NOMO-1 treated with DMSO at 0.1 percent for 48 hours (cell line): ENCODE measurements around the gene TNNT3.

Experiments
- DNase-seq: peaks from one replicate; lab custom pipeline; 2025; ENCODE audit not compliant: unreplicated experiment; lab: John Stamatoyannopoulos, UW

The TNNT3 gene

GRCh38 chr11:1949922-1950321, 30.4 kb downstream of the TNNT3 start:
- no peak for DNase-seq

- no peak for DNase-seq
Observed at GRCh38 chr11:1952806-1953482, 33.4 kb downstream of the TNNT3 start.

- DNase-seq: no peak
Observed at GRCh38 chr11:1953489-1954266, 34.2 kb downstream of the TNNT3 start.

DNA sequence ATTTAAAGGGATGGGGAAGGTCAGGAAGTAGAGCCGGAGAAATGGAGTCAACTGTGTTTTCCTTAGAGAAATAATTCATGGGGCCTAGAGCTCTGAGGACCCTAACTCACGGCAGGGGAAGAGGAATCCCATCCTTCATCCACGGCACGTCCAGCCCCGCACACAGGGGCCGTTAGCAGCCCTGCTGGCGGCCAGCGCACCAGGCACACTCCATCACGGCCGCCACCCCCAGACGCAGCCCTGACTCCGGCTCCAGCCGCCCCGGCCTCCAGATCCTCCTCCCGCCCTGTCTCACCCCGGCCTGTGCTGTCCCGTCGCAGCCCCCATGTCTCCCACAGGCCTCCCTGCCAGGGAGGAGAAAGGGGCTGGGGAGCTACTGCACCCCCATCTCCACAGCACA, 38.9 kb downstream of the TNNT3 start:
- no peak for DNase-seq

DNA sequence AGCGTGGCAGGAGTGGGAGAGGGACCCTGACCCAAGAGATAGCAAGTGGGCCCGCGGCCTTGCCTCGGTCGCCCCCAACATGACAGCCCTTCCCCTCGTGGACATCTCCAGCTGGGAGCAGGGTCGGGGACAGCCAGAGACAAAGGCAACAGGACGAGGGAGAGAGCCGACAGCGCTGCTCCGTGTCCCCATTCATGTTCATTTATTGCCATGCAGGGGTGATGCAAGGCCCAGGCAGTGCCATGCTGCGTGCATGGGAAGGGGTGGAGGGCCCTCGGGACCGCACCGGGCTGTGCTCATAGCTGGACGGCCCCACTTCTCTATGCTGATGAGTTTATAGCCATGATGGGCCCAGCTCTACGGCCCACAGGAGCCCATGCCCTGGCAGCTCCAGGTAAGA, 40.3 kb downstream of the TNNT3 start:
- no peak for DNase-seq

DNA sequence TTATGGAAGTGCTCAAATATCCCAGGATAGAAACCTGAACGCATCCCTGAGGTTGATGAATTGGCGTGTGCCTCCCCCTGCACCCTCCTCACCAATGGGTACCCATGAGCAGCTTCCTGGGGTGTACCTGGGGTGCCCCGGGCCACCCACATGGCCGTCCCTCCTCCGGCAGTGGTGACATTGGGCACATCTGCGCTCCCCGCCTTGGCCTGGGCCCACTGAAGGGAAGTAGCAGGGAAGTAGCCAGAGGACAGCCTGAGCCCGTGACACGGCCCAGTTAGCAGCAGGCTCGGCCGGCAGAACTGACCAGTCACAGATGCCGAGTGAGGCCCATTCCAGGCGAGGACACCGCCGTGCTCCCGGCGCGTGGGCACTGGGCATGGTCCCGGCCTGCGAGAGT, 44.4 kb downstream of the TNNT3 start:
- no peak for DNase-seq

DNA sequence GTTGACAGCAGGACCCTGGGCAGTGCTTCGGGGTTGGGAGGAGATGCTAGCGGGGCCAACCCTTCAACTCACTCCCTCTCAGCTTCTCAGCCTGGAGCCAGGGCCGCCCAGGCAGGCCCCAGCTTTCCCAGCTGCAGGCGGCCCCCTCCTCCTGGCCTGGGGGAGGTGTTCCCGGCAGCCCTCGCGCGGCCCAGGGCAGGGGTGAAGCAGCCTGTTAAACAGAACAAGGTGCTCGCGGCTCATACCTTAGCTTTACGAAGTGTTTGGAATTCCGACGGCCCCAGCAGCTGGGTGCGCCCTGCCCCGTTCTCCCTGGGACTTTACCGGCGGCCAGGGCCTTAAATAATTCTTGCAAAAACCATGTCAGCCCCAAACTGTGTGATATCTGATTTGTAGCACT, 44.8 kb downstream of the TNNT3 start:
- DNase-seq: no peak

- no peak for DNase-seq
Observed at GRCh38 chr11:1964955-1965354, 45.5 kb downstream of the TNNT3 start.

DNA sequence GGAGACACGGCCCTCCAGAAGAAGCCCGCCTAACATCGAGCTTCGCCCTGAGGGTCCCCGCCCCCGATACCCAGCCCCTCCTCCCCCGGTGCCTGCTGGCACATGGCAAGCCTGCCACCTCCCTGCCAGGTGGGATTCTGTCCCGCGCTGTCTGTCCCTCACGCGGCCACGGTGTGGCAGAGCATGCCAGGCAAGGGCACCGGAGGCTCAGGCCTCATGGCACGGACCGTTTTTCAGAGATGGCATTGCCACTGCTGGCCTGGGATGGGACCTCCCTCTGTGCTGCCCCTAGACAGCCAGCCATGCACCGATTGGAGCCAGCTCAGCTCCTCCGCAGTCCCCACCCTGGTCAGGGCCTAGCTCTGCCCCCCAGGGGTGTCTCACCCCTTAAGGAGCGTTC, 47.0 kb downstream of the TNNT3 start:
- DNase-seq: no peak

DNA sequence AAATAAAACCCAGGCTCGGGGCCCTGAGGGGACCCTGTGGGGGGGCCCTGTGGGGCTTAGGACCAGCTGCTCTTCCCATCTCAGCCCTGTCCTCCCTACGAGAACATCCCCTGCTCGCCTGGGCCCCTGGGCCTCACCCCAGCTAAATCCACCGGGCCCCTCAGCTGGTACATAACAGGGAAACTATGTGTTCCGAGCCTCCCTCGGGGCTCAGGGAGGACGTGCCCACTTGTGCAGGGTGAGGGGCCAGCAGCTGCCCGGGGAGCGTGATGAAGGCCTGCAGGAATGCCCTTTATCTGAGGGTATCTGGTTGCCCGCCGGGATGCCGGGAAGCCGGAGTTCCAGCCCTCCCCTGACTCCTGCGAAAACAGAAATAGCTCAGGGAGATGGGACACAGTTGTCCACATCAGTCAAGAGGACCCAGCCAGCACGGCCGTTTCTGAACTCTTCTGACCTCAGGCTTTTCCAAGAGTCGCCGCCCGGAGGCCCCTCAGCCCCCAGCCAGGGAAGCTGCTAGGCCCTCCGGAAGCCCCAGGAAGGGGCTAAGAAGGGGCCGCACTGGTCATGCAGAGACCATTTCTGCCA, 48.2 kb downstream of the TNNT3 start:
- DNase-seq: no peak

GRCh38 chr11:1968454-1969002, 49.0 kb downstream of the TNNT3 start:
- DNase-seq: no peak

DNA sequence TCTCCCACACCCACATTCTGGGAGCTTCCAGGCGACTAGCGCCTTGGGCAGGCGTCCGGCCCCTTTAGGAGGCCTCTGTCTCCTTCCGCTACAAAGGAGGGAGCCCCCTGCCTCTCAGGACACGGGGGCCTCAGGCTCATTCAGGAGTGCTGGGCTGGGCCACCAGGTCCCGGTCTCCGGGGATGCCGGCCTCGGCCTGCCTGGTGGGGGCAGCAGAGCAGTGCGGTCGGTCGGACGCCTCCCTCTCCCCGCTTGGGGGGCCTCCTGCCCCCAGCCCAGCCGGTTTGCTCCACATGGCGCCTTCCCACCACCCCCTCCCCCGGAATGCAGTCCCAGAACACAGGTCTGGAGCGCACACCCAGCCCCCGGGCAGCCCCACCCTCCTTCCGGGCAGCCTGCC, 49.5 kb downstream of the TNNT3 start:
- DNase-seq: no peak

DNA sequence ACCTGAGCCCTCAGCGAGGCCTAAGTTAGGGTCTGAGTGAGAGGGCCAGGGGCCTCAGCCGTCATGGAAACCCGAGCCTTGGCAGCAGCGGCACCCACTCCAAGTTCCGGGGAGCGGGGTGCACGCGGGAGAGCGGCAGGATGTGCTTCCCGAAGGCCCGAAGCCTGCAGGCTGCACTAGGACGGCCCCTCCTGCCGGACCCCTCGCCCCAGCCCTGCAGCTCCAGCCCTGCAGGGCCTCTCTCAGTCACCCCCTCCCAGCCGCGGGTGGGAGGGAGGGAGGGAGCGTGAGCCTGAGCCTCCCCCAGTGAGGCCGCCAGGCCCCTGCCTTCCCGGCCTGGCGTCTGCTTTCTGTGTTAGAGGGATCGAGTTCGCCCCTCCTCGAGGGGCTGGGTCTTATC, 50.3 kb downstream of the TNNT3 start:
- no peak for DNase-seq

GRCh38 chr11:1970956-1971355, 51.5 kb downstream of the TNNT3 start:
- no peak for DNase-seq

DNA sequence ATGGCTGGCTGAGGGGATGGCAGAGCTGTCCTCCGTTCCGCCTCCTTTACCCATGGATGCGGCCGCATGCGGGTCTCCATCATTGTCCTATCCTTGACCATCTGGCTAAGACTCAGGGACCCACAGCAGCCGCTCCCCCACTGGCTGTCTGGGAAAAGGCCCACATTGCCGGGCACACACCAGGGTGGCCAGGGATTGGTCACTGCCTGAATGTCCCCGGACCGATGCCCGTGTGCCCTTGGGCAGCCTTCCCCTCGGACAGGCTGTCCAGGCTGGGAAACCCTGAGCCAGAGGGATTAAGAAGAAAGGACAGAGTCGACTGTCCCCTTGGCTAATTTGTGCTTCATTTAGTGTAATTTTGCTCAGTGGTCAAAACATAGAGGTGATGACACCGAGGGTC, 55.7 kb downstream of the TNNT3 start:
- no peak for DNase-seq

GRCh38 chr11:1978720-1979473, 59.4 kb downstream of the TNNT3 start:
- no peak for DNase-seq

GRCh38 chr11:1979607-1980006, 60.1 kb downstream of the TNNT3 start:
- no peak for DNase-seq

DNA sequence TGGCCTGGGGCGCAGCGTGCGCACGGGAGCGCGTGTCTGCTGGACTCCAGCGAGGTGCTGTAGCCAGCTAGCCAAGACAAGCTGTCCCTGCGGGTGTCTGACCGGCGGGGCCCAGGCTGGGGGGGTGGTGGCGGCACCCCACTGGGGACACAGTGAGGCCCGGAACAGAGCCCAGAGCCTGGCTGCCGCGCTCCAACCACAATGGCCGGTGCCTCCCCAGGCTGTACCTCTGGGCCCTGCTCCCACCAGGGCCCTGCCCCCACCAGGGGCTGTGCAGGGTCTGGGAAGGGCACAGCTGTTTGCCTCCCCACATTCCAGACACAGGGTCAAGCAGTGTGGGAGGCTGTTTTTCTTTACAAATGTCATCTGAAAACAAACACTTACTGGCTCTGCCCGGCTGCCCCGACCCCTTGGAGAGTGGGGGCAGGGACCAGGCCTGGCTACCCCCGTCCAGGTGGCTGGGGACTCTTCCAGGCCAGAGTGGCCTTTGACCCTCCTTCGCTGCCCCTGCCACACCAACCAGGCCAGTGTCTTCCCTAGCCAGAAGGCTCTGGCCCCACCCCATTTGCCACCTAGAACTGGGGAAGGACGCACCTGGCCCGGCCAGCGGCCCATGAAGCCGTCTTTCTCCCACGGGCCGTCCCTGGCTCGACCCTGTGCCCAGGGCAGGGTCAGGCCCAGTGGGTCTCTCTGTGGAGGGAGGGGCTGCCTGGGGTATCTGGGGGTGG, 63.5 kb downstream of the TNNT3 start:
- DNase-seq: no peak

- no peak for DNase-seq
Observed at GRCh38 chr11:1983601-1983961, 64.1 kb downstream of the TNNT3 start.

GRCh38 chr11:1987024-1987423, 67.5 kb downstream of the TNNT3 start:
- DNase-seq: no peak

- no peak for DNase-seq
Observed at GRCh38 chr11:1988174-1988573, 68.7 kb downstream of the TNNT3 start.
